Daoy (cell line): Measurements from ENCODE around the gene FABP1. TPM values are rescaled to one million over a fixed set of nuclear protein-coding genes. Genes with fewer than 3 reads are reported as not detected.
A peak's percentile ranks its signal among the peaks of the same experiment; 100 is the strongest.

Experiments
- DNase-seq: peaks from one replicate; pipeline ENCODE4 v3.0.0-alpha.2; 2015; ENCODE audit warnings: low read depth
- total RNA-seq: library from RNA; depleted of rRNA; stranded (reverse); fragments of >200 nt; shearing (Covaris generic); gene quantifications from 2 replicates; pipeline ENCODE4 v1.2.3, GENCODE V29; 2014; rRNA removed

The FABP1 gene
- not detected in 2 replicates for total RNA-seq

DNA sequence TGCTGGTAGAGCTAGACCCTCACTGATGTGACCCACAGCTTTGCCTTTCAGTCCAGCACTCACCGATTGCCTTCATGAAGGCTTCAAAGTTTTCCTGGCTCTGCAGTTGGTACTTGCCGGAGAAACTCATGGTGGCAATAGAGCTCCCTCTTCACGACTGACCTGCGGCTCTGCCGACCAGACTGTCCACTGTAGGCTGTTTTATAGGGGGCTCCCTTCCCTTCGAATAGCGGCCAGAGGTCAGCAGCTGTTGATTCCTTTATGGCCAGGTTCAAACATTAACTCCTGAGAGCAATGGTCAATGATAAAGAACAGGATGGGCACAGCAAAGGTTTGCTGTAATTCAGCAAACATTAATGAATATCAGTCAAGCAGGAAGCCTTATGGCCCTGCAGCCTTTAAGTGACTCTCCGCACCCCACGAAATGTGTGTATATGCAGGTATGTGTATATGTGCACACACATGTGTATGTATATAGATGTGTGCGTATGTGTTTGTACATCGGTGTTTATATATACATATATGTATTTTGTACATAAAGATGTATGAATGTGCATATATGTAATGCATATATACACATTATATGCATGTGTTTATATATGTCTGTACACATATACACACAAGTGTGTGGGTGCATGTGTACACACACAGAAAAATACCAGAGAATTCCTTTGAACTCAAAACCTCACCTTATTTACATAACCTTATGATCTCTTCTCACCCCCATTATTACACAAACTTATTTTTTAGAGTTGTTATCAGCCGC lies at the start of gene FABP1:
TSS of gene FABP1 (minus strand) at position 175 of the 766 bp plus-strand sequence. CDS start at position 130, 45 bp downstream.
- DNase-seq: no peak

DNA sequence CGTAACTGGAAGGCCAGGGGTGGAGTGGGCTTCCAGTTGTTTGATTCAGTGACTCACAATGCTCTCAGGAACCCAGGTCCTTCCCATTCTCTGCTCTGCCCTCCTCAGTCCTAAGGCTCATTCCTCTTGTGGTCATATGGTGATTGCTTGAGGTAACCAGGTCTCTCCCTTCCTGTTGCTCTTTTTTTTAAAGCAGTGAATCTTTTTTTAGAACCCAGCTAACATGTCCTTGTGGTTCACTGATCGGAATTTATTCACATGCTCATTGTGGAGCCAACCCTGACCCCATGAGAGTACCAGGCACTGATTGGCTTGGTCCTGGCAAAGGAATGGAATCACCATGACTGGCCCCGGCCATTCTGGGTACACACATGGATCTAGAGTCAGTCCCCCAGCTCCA lies 49.7 kb upstream of the FABP1 start:
- peak; percentile 42 for DNase-seq

DNA sequence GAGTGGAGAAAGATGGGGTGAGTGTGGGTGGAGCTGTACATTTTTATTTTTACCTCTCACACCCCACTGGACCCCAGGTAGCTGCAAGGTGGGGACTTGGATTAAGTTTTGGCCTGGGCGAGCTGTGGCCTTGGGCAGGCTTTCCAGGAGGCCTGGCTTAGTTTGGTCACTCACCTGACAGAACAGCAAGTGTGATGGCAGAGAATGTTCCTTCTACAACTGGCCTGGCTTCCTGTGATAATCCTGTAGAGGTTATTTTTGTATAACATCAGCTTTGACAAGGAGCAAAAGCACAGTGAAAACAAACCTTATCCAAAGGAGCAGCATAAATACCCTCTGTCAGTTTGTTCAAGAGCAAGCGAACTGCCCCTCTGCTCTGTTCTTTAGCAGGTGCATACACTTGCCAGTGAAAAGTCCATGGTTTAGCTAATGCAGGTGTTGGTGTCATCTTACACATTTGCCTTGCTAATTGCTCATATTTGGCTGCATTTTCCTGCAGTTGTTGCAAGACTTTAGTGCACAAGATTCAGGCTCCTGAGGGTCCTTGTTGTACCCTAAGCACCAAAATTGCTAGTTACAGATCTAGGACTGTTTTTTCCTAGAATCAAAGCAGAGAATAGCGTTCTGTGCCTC lies 48.6 kb upstream of the FABP1 start:
- DNase-seq: no peak

DNA sequence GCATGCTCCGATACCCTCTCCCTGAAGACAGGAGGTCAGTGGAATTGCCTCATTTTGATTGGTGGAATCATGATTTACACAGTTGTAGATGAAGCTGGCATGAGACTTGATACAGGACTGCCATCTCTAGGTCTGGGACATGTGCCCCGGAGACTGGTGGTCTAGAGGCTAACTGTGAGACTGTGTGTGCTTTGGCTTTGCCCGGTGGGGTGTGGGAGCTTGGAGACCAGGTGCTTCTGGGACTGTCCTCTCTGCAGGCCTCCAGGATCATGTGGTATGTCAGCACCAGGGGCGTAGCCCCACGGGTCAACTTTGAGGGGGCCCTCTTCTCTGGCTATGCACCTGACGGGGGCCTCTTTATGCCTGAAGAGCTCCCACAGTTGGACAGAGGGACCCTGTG lies 45.0 kb upstream of the FABP1 start:
- DNase-seq: no peak

DNA sequence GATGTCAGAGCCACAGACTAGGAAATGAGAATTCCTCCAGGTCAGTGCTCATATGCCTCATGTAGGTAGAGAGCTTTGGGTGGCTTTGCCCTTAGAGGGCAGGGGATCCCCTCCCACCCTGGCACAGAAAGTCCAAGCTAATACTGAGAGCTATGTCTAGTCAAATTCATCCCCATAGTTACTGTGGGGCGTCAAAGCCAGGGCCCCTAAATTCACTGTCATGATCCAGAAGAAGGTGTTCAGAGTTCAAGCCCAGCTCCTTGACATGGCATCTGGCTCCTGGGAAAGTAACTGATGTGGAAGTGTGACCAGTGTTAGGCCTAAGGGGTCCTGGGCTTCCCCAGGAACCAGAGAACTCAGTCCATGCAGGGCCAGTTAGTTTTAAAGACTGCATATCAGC lies 44.1 kb upstream of the FABP1 start:
- no peak for DNase-seq

DNA sequence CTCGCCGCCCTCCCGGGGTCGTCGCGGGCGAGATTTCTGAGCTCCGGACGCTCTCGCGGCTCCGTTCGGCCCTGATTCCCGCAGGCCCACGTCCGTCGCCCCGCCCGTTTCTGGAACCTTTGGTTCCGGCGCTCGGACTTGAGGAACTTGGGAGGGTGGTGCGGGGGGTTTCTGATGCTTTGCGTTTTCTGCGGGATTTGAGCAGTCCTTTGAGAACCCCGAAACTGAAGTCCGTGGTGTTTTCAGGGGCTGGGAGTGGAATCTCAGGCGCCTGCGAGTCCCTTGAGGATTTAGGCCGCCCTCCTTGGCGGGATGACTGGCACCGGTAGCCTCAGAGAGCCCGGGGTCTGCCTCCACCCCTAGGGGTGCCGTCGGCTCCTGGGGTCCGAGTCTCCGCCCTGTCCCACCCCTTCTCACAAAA lies 42.6 kb upstream of the FABP1 start:
- DNase-seq: no peak

DNA sequence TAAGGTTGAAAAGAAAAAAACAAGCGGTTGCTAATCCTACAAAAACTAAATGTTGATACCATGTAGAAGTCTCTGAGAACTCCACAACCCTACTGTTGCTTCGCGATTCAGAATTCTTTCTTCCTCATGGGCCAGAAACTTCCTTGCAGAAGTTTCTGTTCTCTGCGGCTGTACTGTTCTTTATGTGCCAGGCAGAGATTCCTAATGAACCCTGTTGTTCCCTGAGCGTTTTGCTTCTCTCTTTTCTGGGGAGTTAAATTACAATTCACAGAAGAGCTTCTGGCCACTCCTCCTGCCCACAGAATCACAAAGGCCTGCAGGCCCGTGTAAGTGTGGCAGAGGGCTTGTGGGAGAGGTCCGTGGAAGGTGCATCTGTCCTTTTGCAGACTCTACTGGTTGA lies 40.5 kb upstream of the FABP1 start:
- DNase-seq: no peak

DNA sequence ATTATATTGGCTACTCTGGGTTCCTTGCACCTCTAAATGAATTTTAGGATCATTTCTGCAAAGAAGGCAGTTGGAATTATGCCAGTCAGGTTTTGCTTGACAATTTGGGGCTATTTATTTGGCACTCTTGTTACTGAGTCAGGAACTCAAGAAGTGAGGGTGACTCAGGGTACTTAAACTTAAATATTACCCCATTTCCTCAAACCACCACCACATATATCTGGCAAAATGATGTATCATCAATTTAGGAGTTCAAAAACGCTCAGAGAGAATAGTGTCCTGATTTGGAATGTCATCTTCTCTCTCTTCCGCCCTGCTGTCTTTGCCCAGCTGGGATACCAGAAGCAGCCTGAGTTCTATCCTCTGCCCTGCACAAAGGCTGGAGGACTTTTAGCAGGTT lies 39.9 kb upstream of the FABP1 start:
- DNase-seq: no peak

DNA sequence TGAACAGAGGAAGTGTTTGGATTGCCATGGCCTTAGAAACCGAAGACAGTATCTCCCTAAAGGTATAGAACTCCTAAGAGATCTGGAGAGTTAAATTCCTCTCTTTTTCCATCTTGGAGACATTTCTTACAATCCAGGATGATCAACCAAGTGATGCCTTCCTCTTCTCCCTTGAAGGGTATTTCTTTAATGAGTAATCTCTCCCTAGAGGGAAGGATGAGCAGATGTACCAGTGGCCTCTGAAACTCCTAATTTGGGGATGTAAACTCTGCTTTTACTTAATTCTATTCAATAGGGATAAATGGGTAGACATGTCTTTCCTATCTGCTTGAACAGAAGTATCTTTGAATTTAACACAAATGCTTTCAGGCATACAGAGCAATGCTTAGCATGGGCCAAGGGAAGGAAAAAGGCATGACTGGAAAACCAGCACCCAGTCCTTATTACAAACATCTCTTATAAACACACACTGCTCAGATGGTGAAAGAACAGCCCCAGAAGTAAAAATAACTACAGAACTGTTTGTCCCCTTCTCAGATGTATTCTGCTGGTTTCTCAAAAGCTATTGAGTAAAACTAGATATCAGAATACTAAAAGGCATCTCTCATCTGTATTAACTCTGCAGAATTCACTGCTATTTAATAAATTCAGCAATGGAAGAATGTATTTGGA lies 37.6 kb upstream of the FABP1 start:
- DNase-seq: no peak

DNA sequence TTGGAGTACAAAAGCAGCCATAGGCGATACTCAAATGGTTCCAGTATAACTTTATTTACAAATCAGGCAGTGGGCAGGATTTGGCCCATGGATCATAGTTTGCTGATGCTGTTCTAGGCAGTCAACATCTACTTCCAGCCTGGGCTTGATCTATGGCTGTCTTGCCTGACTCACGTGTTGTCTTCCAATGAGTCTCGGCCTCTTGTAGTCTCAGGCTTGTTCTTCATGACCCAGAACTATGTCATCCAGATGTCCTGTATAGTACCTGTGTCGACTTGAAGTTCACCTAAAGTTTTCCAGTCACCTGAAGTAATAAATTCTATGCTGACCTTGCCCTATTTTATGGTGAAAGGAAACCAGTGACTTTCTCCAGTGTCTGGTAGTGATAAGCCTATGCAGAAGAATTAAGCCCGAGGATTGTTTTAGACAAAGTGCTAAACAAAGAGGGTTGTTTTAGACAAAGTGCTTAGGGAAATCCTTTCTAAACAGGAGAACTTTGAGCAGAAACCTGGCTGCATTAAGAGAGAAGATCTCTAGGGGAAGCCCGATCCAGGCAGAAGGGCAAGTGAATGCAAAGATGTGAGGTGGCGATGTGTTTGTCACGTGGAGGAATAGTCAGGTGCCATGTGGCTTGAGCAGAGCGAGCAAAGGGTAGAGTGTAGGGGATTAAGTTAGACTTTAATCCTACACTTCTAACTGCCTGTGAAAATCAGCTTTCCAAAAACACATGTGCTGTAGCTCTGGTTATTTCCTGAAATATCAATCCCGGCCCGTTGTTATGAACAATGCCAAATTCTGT lies 33.8 kb upstream of the FABP1 start:
- DNase-seq: no peak

DNA sequence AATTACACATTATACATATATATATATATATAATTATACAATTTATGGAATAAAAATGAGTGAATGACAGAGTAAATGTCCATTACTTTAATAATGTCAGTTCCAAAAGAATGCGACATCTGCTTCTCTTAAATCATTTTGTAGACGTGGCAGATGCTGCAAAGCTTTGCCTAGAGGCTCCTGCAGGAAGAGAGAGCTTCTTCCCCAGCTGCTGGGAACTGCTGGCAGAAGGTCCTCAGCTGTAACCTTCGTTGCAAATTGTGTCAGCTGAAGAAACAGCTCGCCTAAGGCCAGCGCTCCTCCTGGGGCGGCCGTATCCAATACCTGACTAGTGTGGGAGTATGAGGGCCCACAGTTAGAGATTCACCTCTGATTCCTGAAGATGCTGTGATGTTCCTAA lies 32.7 kb upstream of the FABP1 start:
- DNase-seq: no peak

DNA sequence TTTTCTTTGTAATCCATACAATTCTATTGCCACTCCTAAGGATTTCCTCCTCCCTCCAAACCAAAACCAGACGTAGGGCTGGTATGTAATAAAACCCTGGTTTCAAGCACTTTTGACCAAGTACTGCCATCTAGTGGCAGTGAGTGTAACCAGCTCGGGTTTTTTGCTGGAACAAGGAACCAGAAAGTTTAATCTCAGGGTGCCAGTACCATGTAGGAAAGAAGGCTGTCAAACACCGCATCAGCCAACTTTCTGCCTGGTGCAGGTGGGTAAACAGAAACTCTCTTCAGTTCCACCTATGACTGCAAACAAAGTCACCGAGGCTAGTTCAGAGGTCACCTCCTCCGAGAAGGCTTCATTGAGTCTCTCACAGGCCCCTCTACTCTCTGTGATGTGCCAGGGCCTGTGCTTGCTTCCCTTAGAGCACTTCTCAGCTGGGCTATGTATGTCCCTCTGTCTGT lies 32.1 kb upstream of the FABP1 start:
- peak; percentile 47 for DNase-seq

DNA sequence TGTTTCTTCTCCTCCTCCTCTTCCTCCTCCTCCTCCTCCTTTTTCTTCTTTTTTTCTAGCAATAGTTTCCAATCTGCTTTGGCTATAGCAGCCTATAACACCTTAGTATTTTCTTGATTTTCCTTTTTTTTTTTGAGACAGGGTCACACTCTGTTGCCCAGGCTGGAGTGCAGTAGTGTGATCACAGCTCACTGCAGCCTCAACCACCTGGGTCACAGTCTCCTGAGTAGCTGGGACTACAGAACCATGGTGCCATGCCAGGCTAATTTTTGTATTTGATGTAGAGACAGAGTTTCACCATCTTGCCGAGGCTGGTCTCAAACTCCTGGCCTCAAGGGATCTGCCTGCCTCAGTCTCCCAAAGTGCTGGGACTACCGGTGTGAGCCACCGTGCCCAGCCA lies 31.6 kb upstream of the FABP1 start:
- DNase-seq: no peak

DNA sequence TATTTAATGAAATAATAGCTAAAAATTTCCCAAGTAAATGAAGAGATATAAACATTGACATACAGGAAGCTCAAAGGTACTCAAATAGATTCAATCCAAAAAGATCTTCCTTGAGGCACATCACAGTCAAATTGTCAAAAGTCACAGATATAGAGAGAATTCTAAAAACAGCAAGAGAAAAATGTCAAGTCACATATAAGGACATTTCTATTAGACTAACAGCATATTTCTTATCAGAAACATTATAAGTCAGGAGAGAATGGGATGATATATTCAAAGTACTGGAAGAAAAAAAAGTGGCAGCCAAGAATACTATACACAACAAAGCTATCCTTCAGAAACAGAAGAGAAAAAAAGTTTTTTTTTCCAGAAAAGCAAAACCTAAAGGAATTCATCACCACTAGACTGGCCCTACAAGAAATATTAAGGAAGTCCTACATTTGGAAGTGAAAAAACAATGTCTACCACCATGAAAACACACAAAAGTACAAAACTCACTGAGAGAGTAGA lies 21.1 kb upstream of the FABP1 start:
- DNase-seq: no peak

DNA sequence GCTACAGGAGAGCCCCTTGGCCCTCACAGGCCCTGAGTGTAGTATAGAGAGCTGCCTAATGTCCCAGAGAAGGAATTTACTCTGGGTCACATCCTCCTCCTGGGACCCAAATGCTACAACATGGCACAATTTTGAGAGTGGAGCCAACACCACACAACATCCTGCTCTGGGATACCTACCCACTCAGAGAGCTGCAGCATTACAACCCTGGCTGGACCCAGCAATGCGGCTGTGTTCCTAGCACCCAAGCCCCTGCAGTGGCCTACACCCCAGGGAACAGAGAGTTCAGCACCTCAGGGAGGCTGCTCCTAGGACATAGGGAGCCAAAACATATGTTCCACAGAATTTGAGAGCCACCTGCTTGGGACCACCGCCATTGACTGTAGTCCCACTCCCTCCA lies 19.3 kb upstream of the FABP1 start:
- no peak for DNase-seq

DNA sequence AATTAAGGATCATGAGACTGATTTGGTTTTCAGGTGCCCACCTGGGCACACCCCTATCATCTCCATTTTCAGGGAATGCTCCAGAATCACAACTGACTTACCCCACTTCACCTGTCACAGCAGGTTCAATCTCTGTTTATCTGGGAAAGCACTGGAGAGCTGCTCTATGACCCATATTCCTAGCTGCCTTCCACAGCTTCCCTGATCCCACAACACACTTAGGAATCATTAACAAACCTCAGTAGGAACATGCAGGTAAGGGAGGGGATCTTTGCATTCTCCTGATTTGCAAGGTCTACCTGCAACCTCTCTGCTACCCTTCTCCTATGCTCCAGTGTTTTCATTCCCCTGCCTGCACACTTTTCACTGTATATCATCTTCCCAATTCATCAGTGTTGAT lies 18.7 kb upstream of the FABP1 start:
- no peak for DNase-seq

DNA sequence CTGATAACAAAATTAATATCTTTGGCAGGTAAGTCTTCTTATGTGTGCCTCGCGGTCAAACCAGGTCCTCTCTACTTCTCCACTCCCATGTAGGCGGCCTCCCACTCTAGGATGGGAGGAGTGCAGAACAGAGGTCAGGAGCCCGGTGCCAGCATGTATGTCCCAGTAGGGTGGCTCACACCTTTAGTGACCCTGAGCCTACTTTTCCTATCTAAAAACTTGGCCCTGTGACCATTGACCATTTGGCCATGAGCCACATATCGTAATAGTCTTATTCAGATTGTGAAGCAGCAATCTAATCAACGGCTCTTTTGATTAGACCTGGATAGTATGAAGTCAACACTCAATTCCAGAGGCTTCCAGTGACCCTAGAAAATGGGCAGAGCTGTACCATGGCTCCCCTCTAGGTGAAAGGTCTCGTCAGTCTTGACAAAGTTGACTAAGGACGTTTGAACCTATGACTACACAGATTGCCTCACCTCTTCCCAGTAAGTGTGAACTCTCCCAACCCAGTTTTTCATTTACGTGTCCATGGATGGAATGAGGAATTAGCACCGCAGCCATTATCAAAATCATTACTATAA lies 17.1 kb upstream of the FABP1 start:
- no peak for DNase-seq

DNA sequence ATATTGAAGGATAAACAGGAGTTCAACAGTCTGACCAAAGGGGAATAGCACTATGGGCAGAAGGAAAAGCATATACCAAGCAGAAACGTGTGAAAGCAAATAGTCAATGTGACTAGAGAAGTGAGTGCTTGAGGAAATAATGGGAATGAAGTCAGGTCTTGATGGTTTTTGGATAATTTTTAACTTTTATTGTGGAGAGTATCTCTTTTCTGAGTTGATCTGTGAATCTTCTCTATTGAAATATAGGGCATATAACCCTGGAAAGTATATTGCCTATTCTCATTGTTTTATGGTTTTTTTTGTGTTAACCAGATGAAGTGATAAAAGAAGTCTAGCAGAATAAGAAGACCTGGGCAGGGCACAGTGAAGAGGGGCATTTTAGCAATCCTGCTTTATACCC lies 16.4 kb upstream of the FABP1 start:
- no peak for DNase-seq

DNA sequence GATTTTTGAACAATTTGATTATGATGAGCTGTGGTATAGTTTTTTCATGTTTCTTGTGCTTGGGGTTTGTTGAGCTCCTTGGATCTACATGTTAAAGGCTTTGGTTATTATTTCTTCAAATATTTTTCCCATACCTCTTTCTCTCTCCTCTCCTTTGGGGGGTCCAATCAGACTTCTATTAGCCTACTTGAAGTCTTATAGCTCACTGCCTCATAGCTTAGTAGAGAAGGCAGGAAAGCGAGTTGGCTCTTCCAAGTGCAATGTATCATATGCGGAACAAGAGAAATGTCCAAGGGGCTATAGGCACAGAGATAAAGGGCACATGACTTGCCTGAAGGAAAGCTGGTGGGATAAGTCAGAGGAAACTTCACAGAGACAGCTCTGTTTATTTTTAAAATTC lies 14.1 kb upstream of the FABP1 start:
- DNase-seq: no peak

DNA sequence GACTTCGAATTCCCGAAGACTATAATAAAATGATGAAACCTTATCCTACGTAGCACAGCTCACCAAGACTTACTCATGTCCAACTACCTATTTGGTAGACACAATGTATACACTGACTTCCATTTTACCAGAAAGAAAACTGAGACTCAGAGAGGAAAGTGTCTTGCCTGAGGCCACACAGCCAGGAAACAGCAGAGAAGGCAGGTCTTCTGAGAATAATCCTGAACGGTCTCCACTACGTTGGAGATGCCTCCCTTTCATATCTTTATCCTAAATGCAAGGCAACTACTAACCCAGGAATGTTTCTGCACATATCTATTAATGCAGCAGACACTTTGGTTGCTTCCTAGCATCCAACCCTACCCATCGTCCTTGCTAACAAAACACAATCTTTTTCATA lies 11.9 kb upstream of the FABP1 start:
- DNase-seq: no peak

DNA sequence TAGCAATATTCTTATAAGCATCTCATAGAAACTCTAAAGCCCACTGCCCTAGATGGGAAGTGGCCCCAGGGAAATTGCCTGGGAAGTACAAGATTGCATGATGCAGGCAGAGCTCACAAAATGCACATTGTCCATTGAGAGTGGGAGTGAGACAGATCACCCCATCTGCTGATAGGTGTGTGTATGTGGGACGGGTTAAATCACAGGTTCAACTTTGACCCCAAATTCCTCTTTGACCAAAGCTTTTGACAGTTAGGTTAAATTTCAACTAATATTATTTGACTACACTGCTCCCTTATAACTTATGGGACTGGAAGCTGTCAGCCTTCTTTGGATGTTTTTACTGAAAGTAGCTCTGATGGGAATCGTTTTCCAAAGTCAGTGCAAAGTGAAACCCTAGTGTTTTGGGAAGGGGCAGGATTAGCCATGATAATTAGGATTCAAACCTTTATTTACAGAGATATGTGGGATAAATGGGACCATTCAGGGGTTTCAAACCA lies 11.4 kb upstream of the FABP1 start:
- no peak for DNase-seq
